ENCODE measurements around the gene MED23. TPM values are rescaled to one million over a fixed set of nuclear protein-coding genes. Genes with fewer than 3 reads are reported as not detected.
"Not testable (repeated sequence)": the region's sequence is repeated elsewhere in the genome, so short reads cannot be mapped to it uniquely, and the experiment has no call there.

MED23 gene
- total and polyA plus RNA-seq, 12 donors = 4.6 to 18.4 (median 11.5) TPM

- WGBS, 2 donors = 38 to 52% methylated on average over 6 of the region's 6 CpGs
- Histone ChIP-seq H3K9me3 (peaks cover 0 to 8% (median 0%) of the 10 kb centered on the region in 11 donors), H3K36me3 (no peaks in the 10 kb centered on the region), H3K27me3 (no peaks in the 10 kb centered on the region), H3K27ac (no peak overlapping the region), H3K4me1 (no peaks in the 10 kb centered on the region), H3K4me3 (no peak overlapping the region)
- ATAC-seq (no peak), DNase-seq (no peak)
- intact Hi-C loops (cut with DNase I) = no loop called here
- TF ChIP-seq CTCF (IDR thresholded peaks at IDR 0.05) = no peak
These were observed 80.6 kb downstream of the MED23 start for GRCh38 chr6:131547488-131547887.

- Histone ChIP-seq H3K36me3 (no peaks in the 10 kb centered on the region), H3K4me1 (no peaks in the 10 kb centered on the region), H3K9me3 (peaks cover 0 to 8% (median 0%) of the 10 kb centered on the region in 11 donors), H3K27ac (no peak overlapping the region), H3K4me3 (no peak overlapping the region), H3K27me3 (no peaks in the 10 kb centered on the region)
- TF ChIP-seq CTCF (IDR thresholded peaks at IDR 0.05) = no peak
- no peak for DNase-seq
- intact Hi-C loops (cut with DNase I) = no loop called here
- WGBS, 2 donors = 59 to 79% methylated on average over 2 of the region's 2 CpGs
- no peak for ATAC-seq
These were observed 82.7 kb downstream of the MED23 start for GRCh38 chr6:131545317-131545716.

- not testable (repeated sequence) for H3K4me1 ChIP-seq, ATAC-seq, H3K27me3 ChIP-seq, H3K36me3 ChIP-seq, H3K4me3 ChIP-seq, H3K27ac ChIP-seq, H3K9me3 ChIP-seq, DNase-seq
- 76 to 86% methylated on average over 4 of the region's 4 CpGs for WGBS, 2 donors
- intact Hi-C loops (cut with DNase I) = loop anchor here in 6 of 10 donors (5.0 to 10.0 kb wide), 4 partner anchors 341 to 1214 kb away; no protein-coding TSS in a partner anchor
These were observed 89.4 kb downstream of the MED23 start for GRCh38 chr6:131538615-131539014.

- Histone ChIP-seq H3K4me1 (no peaks in the 10 kb centered on the region), H3K36me3 (no peaks in the 10 kb centered on the region), H3K9me3 (no peaks in the 10 kb centered on the region), H3K27ac (no peak overlapping the region), H3K27me3 (peaks cover 0 to 6% (median 0%) of the 10 kb centered on the region in 7 donors), H3K4me3 (no peak overlapping the region)
- DNase-seq (no peak), ATAC-seq (no peak)
- no peak for TF ChIP-seq CTCF (IDR thresholded peaks at IDR 0.05)
- intact Hi-C loops (cut with DNase I) = loop anchor here (5.0 to 10.0 kb wide), 7 partner anchors 330 to 1208 kb away; no protein-coding TSS in a partner anchor
- 84 to 87% methylated on average over 3 of the region's 3 CpGs for WGBS, 2 donors
These were observed 95.4 kb downstream of the MED23 start for GRCh38 chr6:131532580-131533039.

- not testable (repeated sequence) for DNase-seq, H3K4me1 ChIP-seq, H3K27me3 ChIP-seq, H3K4me3 ChIP-seq, H3K9me3 ChIP-seq, ATAC-seq, H3K27ac ChIP-seq, H3K36me3 ChIP-seq
- intact Hi-C loops (cut with DNase I) = loop anchor here (5.0 to 10.0 kb wide), 7 partner anchors 329 to 1207 kb away; no protein-coding TSS in a partner anchor
- WGBS, 2 donors = 75 to 84% methylated on average over 12 of the region's 12 CpGs
These were observed 96.4 kb downstream of the MED23 start for GRCh38 chr6:131531681-131532080.

GRCh38 chr6:131530936-131531335 lies 97.1 kb downstream of the MED23 start:
- WGBS, 2 donors = 84 to 93% methylated on average over 5 of the region's 5 CpGs
- H3K4me3 ChIP-seq, H3K36me3 ChIP-seq, H3K27me3 ChIP-seq, H3K9me3 ChIP-seq, H3K27ac ChIP-seq, ATAC-seq, DNase-seq, H3K4me1 ChIP-seq: not testable (repeated sequence)
- intact Hi-C loops (cut with DNase I) = loop anchor here (5.0 to 10.0 kb wide), 7 partner anchors 329 to 1206 kb away; no protein-coding TSS in a partner anchor
